HG02970 (cell line): ENCODE results near the gene ST6GALNAC4.
A peak's percentile ranks its signal among the peaks of the same experiment; 100 is the strongest.

Source experiments
- ATAC-seq: cut with Tn5 transposase; IDR thresholded peaks from one replicate; pipeline ENCODE4 v1.9.1; 2021; ENCODE audit warnings: mild to moderate bottlenecking, moderate library complexity, moderate number of reproducible peaks; ENCODE audit not compliant: unreplicated experiment, low FRiP score

The ST6GALNAC4 gene

DNA sequence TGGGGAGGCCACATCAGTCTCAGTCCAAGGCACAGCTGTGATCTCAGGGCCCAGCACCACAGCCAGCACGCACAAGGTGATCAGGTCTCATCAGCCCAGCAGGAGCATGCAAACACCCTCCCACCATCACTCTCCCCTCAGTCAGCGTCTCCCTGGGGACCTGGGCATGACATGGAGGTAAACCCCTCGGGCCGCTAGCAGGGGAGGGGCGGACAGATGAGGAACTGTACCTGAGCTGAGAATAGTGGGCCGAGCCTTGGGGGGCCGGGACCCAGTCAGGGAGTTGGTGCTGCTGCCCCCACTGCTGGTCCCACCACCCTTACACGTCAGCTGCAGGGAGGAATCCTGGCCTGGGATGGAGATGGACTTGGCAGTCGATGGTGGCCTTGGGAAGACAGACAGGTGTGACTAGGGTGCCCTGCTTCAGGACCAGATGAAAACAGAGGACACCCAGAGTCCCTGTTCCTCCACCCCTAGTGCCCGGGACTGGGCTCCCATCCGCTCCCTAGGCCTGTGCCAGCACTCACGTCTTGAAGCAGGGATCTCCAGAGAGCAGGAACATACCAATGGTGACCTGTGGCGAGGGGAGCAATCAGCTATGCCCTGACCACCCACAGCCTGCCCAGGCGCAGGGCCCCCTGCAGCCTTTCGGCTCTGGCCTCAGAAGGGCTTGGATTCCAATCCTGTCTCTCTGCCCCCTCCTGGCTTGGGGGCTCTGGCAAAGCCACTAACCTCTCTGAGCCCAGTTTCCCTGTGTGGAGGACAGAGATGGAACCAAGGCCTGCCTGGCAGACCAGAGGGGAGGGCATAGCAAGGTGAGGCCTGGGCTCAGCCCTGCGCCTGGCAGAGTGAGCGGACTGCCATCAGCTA lies 31.2 kb upstream of the ST6GALNAC4 start:
- ATAC-seq, result no peak

DNA sequence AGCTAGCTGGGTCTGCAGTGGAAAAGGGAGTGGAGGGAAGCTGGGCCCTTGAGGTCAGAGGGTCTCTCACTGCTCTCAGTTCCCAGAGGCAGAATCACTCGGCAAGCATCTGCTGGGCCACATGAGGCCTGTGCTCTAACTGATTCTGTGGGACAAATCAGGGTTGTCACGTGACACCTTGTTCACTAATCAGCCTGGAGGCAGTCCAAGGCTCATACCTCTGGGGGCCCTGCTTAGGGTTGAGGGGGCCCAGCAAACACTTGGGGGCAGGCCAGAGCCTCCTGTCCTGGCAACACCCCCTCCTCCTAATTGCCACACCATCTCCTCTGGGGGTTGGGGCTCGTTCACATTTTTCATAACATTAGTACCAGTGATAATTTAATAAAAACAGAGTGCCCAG lies 29.9 kb upstream of the ST6GALNAC4 start:
- ATAC-seq, result no peak

DNA sequence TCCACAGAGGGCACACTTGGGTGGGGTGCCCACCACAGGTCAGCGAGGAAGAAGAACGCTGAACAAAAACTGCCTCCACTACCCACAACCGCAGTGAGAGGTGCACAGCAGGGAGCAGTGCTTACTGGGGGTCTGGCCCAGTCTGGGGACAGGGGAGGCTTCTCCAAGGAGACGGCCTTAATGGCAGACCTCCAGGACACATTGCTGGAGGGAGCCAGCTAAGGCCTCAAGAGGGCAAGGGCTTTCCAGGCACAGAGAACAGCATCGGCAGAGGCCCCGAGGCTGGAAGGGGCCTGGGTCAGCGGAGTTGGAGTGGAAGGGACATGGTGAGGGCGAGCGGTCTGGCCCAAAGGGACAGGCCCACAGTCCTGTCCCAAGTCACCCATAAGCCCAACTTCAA lies 29.1 kb upstream of the ST6GALNAC4 start:
- ATAC-seq, result no peak

DNA sequence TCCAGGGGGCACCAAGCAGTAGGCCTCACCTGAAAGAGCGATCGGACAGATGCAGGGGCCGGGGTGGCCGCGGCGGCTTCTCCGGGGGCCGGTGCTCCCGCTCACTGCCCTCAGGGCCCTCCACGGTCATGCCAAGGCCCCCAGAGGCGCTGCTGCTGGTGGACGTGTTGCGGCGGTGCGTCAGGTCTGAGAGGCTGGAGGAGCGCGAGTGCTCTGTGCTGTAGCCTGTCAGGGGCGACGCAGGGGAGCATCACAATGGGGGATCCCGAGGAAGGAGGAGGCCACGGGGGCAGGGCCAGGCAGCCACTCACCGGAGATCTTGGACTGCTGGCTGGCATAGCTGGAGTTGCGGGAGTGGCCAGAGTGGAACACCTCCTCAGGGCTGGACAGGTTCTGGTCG lies 28.5 kb upstream of the ST6GALNAC4 start:
- ATAC-seq, result no peak

DNA sequence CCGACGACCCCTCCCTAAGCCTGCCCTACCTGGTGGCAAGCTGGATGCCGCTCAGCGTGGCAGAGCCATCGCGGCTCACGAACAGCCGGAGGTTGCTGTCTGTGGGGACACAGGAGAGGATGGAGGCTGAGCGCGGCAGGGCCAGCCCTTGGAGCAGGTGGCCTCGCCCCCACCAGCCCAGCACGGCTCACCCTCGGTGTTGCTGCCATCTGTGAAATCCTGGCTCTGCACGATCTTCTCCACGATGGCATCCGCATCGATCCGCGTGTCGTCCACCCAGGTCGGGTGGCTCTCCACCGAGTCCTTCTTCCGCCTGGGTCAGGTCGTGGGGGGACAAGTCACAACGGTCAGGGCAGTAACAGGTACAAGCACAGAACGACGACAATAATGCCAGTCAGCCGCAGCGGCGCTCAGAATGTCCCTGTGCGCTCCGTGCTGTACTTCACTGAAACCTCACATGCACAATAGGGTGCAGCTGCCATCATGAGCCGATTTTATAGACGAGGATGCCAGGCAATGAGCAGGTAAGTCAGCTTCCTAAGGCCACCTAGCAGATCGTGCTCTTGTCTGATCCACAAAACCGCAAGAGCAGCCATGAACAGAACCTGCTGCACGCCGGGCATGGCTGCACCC lies 27.9 kb upstream of the ST6GALNAC4 start:
- no peak for ATAC-seq

DNA sequence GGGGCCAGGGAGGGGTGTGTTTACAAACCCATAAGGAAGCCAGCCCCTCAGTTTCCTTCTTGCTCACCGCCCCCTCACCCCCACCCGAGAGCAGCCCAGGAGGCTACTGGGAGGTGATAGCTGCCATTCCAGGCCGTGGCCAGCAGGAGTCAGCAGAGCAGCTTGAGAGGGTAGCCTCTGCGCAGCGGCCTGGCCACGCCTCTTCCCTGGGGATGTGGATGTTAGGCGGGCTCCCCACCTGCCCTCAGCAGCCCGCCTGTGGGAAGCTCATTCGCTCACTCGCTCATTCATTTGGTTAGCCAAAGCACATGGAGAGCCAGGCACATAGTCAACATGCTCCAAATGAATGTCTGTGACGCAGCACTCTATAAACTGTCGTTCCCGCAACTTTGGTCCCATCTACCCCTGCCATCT lies 26.9 kb upstream of the ST6GALNAC4 start:
- ATAC-seq, result no peak

DNA sequence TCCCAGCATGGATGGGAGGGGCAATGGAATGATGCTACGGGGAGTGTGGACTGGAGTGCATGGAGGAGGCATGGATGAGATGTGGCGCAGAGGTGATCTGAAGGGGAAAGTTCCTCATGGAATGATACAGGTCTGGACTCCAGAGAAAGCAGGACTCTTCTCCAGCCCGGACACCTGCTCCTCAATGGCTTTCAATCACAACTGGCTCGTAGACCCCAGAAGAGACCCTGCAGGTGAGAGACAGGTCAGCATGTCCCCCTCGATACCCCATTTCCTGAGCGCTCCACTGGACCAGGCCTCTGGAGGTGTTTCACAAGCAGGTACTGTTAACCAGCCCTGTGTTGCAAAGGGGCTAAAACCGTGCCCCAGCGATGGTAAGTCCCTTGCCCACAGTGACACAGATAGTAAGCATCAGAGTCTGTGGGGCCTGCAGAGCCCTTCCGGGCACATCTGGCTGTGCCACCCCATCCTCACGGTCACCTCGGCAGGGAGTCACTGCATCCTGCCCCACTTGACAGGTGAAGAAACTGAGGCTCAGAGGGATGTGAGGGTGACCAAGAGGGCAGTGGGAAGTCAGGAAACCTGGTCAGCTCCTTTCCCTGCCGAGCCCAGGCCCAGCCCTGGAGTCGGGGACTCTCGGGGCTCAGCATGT lies 26.3 kb upstream of the ST6GALNAC4 start:
- ATAC-seq, result no peak

DNA sequence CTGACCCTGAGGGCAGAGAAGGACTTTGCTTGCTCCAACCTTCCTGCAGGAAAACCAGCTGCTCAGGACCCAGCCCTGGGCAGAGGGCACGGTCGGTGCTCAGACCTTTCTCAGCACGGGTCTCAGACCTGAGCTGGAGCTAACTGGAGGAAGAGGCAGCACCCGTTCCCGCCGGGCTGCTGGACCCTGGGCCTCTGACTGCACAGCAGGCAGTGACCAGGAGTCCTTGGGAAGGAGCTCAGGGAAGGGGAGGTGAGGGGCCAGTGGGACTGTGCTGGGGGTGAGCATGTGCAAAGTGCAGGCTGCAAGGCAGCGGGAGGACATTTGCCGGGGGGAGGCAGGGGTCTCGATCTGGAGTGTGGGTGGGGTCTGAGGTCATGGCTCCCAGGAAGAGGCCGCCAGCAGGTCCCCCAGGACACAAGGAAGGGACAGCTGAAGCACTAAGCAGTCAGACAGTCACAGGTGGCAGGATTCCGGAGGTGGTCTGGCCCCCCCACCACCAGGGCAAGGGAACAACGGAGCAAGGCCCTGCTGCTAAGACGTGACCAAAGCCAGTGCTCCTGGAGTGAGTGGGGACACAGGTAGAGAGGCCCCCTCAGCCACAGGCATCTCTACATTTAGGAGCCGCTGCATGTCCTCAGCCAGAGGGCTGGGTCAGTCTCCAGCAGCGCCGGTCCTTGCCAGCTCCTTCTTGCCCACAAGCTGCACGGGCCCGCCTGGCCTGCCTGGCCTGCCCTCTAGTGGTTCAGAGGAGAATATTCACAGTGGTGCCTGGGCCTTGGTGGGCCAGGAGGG lies 25.6 kb upstream of the ST6GALNAC4 start:
- no peak for ATAC-seq

DNA sequence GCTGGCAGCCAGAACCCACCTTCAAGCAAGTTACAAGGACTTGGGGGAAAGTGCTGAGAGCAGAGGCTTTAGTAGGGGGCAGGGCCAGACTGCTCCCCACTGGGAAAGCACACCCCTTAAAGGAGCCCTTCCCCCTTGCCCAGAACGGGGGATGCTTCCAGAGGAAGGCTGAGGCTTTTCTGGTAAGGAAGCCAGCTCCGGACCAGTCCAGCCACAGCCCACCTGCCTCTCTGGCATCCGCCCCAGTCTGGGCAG lies 25.0 kb upstream of the ST6GALNAC4 start:
- no peak for ATAC-seq

DNA sequence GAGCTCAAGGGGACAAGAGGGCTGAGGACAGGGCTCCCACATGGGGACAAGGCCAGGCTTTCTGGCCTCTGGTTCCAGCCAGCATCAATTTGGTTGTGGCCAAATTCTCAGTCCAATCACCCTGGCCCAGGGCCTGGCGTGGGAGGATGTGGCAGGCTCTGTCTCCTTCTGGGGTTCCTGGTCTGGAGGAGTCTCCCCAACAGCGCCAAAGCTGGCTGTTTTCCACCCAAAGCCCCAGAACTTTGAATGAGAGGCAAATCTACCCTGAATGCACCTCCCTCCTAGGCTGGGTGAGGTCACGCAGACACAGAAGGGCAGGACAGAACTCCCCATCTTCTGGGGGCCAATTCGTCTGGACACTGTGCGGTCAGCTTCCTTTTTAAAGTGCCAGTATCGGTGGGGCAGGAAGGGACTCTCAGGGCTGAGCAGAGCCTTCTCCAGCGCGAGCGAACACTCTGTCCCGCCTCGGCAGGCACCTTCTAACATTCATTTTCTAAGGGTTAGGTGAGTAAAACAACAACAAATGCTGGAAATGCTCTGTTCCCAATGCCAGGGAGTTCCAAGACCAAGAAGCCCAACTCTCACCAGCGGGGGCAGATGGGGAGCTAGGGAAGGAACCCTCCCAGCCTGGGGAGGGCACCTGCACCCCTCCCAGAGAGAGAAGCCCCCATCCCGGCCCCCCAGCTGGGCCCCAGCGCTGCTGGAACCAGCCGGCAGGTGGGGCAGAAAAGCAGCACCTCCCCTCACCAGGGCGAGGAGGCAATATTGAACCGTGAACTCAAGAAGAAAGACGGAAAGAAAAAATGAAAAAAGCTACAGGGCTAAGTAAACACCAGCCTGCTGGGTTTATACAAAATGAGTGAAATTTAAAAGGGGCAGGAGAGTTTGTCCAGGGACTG lies 24.5 kb upstream of the ST6GALNAC4 start:
- ATAC-seq, result no peak

DNA sequence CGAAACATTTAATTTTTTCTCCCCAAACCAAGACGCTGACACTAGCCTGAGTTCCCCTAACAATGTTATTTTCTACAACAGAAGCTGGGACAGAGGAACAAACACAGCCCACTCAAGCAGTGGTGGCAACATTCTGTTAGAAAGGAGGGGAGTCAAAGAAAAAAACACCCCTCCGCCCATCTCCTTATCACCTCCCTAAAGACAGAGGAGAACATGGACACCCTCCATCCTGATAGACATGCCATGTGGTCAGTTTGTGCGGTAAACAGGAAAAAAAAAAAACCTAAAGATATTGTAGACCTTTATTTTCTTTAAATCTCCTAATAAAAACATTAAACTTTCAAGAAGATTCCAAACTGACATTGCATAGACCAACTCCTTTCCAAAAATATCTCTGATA lies 23.8 kb upstream of the ST6GALNAC4 start:
- ATAC-seq, result no peak

DNA sequence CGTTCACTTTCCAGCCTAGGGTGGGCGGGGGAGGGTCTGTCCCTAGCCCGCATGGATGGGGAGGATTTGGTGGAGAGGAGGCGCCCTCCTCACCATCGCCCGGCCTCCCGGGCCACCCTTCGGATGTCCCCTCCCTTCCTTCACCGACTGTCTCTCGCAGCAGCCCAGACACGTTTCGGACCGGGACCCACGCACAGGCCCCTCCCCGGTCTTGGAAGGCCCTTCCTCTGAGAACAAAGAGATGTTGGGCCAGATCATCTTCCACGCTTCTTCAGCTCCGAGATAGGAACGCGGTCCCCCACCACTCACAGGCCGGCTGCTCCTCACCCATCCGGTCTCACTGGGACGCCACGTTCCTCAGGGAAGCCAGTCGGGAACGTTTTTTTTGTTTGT lies 21.5 kb upstream of the ST6GALNAC4 start:
- ATAC-seq, result no peak

DNA sequence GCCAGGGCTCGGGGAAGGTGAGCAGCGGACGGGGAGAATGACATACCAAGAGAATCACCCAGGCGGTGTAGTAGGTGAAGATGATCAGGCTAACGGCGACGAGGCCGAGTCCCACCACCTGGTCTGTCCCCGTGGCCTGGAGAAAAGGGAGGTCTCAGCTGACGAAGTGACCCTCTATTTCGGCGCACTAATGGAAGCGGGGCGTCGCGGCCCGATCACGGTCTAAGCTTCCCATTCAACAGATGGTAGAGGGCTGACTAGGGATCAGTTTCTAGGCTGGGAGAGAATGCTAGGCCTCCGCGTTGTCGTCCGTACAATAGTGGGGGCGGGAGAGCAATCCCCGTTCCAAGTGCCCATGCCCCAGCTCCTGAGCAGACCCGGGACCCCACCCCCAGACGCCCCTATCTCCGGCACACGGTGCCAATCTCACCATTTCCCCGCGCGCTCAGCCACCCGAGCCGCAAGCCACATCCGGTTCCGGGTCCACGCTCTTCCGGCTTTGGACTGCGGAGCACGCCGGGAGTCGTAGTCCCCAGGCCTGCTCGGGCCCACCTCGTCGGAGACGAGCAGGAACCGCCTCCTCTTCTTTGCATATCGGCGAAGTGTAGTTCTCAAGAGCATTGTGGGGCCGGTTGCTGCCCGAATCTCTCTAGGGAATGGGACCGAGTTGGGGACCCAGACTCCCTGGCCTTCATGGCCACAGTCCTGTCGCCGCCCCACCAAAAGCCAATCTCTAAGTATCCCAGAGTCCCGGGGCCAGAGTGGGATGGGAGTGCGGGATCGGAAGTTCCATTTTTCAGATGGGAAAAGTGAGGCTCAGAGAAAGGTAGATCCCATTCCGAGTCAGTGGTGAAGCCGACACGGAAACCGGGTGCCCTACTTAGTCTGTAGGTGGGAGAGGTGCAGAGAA lies 20.8 kb upstream of the ST6GALNAC4 start, which contains the start of gene DPM2:
Gene DPM2, minus strand, starts transcription at position 467 of the 910 bp plus-strand sequence. Its CDS starts 34 bp downstream, at position 433.
- ATAC-seq, result peak; percentile 80

DNA sequence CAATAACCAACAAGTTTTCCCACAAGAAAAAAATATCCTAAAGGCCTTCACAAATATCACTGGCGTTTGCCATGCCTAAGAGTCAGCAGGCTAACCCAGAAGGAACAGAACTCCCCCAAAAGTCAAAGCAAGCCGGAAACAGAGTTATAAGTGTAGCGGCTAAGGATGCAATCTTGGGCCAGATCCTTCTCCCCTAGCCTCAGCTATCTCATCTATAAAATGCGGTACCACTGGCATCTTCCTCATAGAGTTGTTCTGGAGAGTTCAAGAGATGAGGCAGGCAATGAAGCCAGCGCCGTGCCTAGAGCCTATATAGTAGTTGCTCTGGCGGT lies 20.2 kb upstream of the ST6GALNAC4 start:
- ATAC-seq, result no peak

DNA sequence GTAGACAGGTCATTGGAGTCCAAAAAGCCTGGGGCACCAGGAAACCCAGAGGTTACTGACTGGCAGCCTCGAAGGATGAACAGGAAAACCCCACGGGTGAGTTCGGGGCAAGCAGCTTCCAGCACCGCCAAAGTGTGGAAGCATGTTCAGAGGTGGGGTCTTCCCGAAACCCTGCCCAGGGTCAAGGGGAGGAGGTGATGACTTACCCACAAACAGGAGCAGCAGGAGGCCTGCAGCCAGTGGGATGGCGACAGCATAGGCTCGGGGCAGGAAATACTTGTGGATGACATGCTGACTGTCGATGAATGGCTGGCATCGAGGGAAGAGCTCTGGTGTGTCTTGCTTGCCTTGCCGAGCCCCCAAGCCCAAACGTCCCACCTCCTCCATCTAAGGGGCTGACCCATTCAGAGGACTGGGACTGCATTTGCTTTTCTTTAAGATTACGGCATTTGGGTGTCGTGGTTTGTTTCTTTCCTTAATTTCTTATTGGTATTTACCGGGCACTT lies 19.6 kb upstream of the ST6GALNAC4 start:
- ATAC-seq, result no peak

DNA sequence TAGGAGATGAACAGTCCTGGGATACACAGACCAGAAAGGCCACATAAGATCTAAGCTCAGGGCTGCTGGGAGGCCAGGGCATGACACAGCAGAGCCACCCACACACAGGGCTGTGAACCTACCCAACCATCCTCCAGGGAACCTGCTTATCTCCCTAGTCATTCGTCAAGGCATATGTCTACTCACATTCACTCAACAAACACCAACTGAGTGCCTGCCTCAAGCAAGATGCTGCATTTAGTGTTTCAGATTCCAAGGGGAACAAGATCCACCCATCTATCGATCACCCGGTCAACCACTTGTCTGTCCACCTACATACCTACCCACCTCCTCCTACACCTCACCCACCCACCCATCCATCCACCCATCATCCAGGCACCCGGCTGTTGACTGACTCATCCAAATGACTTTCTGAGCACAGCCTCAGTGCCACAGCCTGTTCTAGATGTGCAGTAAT lies 19.0 kb upstream of the ST6GALNAC4 start:
- no peak for ATAC-seq

DNA sequence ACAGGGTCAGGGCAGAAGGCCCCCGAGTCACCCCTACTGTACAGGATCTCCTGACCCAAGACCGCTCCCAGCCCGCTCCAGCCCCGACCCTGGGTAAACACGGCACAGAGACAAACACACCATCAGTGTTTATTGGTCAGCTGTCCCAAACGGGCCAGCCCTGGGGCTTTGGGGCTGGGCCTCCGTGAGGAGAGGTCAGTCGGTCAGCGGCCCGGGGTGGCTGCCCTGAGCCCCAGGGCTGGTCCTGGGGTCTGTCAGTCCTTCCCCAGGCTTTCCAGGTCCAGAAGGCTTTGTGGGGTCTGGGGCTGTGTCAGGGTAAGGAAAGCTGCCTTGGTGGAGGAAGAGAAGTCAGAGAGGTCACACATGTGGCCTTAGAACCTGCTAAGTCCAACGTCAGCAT lies 18.1 kb upstream of the ST6GALNAC4 start:
- no peak for ATAC-seq

DNA sequence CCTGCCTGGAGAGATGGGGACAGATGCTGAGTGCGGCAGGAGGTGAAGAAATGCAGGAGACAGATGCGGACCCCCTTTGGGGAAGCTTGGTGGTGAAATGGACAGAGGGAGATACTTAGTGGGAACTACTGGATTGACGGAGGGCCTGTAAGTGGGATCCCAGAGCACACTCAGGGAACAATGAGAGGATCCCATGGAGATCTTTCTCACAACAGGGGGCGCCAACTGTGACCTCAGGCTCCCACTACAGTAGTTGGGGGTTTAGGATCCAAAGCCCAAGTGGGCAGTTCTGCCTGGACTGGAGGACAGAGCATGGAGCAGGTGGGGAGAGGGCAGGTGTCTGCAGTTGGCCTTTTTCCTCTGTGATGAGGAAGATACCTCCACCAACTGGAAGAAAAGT lies 17.4 kb upstream of the ST6GALNAC4 start:
- ATAC-seq, result no peak
